Hematopoietic multipotent progenitor cell treated with erythropoietin and hydrocortisone succinate and interleukin-3 and kit ligand, for 6 days (in vitro differentiated cells): ENCODE measurements around the gene CFAP300.

Experiments
- DNase-seq: peaks from one replicate; pipeline ENCODE4 v3.0.0-alpha.2; 2015

The CFAP300 gene

GRCh38 chr11:102047305-102047924 lies at the start of gene CFAP300:
TSS of gene CFAP300 (plus strand) at chr11:102047437. CDS start at chr11:102047471, 34 bp downstream.
- DNase-seq: peak; percentile 21

GRCh38 chr11:102001657-102002338 lies 45.4 kb upstream of the CFAP300 start:
- no peak for DNase-seq

GRCh38 chr11:102004220-102004619 lies 43.0 kb upstream of the CFAP300 start:
- no peak for DNase-seq

- no peak for DNase-seq
Observed at GRCh38 chr11:102005306-102005705, 41.9 kb upstream of the CFAP300 start.

- no peak for DNase-seq
Observed at GRCh38 chr11:102006835-102007566, 40.2 kb upstream of the CFAP300 start.

- peak; percentile 77 for DNase-seq
Observed at GRCh38 chr11:102007567-102008437, 39.4 kb upstream of the CFAP300 start.

- no peak for DNase-seq
Observed at GRCh38 chr11:102010776-102011494, 36.3 kb upstream of the CFAP300 start.

GRCh38 chr11:102012946-102013345 lies 34.3 kb upstream of the CFAP300 start:
- DNase-seq: peak; percentile 8

- DNase-seq: no peak
Observed at GRCh38 chr11:102014756-102015155, 32.5 kb upstream of the CFAP300 start.

- no peak for DNase-seq
Observed at GRCh38 chr11:102017026-102017425, 30.2 kb upstream of the CFAP300 start.

- no peak for DNase-seq
Observed at GRCh38 chr11:102026217-102026616, 21.0 kb upstream of the CFAP300 start.

GRCh38 chr11:102026959-102027358 lies 20.3 kb upstream of the CFAP300 start:
- no peak for DNase-seq

GRCh38 chr11:102036757-102037156 lies 10.5 kb upstream of the CFAP300 start:
- DNase-seq: no peak

- no peak for DNase-seq
Observed at GRCh38 chr11:102046841-102047240, 396 bp upstream of the CFAP300 start.

- DNase-seq: no peak
Observed at GRCh38 chr11:102050927-102051575, 3.8 kb downstream of the CFAP300 start.

GRCh38 chr11:102061276-102061675 lies 14.0 kb downstream of the CFAP300 start:
- DNase-seq: no peak

- DNase-seq: no peak
Observed at GRCh38 chr11:102062106-102062505, 14.9 kb downstream of the CFAP300 start.

- DNase-seq: no peak
Observed at GRCh38 chr11:102064316-102064715, 17.1 kb downstream of the CFAP300 start.

- no peak for DNase-seq
Observed at GRCh38 chr11:102070766-102071165, 23.5 kb downstream of the CFAP300 start.

- DNase-seq: no peak
Observed at GRCh38 chr11:102071497-102072472, 24.5 kb downstream of the CFAP300 start.
